Measurements from ENCODE around the gene FLYWCH2. TPM values are rescaled to one million over a fixed set of nuclear protein-coding genes. Genes with fewer than 3 reads are reported as not detected.

The FLYWCH2 gene
- total RNA-seq, 1 experiment from 2014 or later: 16.5 TPM

GRCh38 chr16:2838928-2839327 lies 44.1 kb upstream of the FLYWCH2 start:
- Histone ChIP-seq H2BK120ac (ENCODE audit: low read depth, low read length, poor library complexity, severe bottlenecking) (no peak overlapping the region), H3K27me3 (ENCODE audit: insufficient read depth, low read length) (no peaks in the 10 kb centered on the region; the same call in 1 of the 2 replicates), H2AK5ac (ENCODE audit: insufficient read length, low read length) (no peak overlapping the region), H3K23ac (ENCODE audit: insufficient read length, low read depth, low read length) (no peak overlapping the region), H3K56ac (ENCODE audit: insufficient read length, low read depth, low read length) (no peak overlapping the region), H3K79me2 (ENCODE audit: insufficient read depth, low read length) (no peaks in the 10 kb centered on the region), H4K20me1 (ENCODE audit: control insufficient read depth, insufficient read depth, insufficient read length) (no peaks in the 10 kb centered on the region), H3K4ac (ENCODE audit: low read depth, low read length) (no peak overlapping the region), H4K8ac (replicated peaks; ENCODE audit: insufficient read length, low read depth, low read length) (no peak overlapping the region), H2BK20ac (ENCODE audit: low read depth, low read length, poor library complexity, severe bottlenecking) (no peak overlapping the region), H3K4me2 (ENCODE audit: insufficient read depth, insufficient read length, low read length) (no peak overlapping the region), H3K27ac (ENCODE audit: insufficient read length, low read depth, low read length) (no peak overlapping the region), H3K9me3 (ENCODE audit: control insufficient read depth, low read depth, low read length) (no peaks in the 10 kb centered on the region), H2BK15ac (ENCODE audit: low read depth, low read length) (no peak overlapping the region), H4K5ac (ENCODE audit: insufficient read length, low read depth, low read length) (no peak overlapping the region), H3K79me1 (ENCODE audit: insufficient read depth, low read depth, low read length, poor library complexity, severe bottlenecking) (no peaks in the 10 kb centered on the region), H3K9ac (ENCODE audit: extremely low read depth, insufficient read length, low read length) (no peak overlapping the region), H3K23me2 (ENCODE audit: insufficient read length, low read depth, low read length, poor library complexity, severe bottlenecking) (no peaks in the 10 kb centered on the region), H2AFZ (ENCODE audit: low read length) (no peak overlapping the region), H3T11ph (ENCODE audit: low read length) (no peak overlapping the region), H3K4me1 (ENCODE audit: insufficient read depth, low read length) (peaks cover 3% of the 10 kb centered on the region; the same call in 1 of the 2 replicates), H4K91ac (ENCODE audit: insufficient read length, low read depth, low read length) (no peak overlapping the region), H3K18ac (ENCODE audit: insufficient read length, low read depth, low read length) (no peak overlapping the region), H2BK5ac (ENCODE audit: insufficient read length, low read length) (no peak overlapping the region), H3K14ac (ENCODE audit: insufficient read depth, low read length) (no peak overlapping the region), H2BK12ac (ENCODE audit: insufficient read length, low read depth, low read length) (no peak overlapping the region)
- Mint-ChIP-seq H3K9me3 (peaks cover 0 to 3% of the 10 kb centered on the region in 2 experiments; a peak in 3 of 5 replicates), H3K4me3 (no peak overlapping the region), H3K27me3 (ENCODE audit: low read depth) (peaks cover 13% of the 10 kb centered on the region), H3K27ac (peak overlapping the region in 1 of 3 experiments; percentile 52; a peak in 1 of 7 replicates), H3K4me1 (peaks cover 17 to 19% of the 10 kb centered on the region in 2 experiments), H3K36me3 (ENCODE audit: insufficient read depth in 1 of 3, low read depth in 3 of 3) (no peaks in the 10 kb centered on the region)
- no CpG with 5 or more reads among the region's 12 CpGs for WGBS (ENCODE audit: extremely low coverage, insufficient read length, low lambda C conversion rate)
- DNase-seq: peak; percentile 91
- peak; percentile 97 for TF ChIP-seq CTCF (conservative IDR thresholded peaks at IDR 0.05)

Measured in H9 (cell line).